Neural cell (in vitro differentiated cells): ENCODE data around the gene LRCH1. TPM values are rescaled to one million over a fixed set of nuclear protein-coding genes. Genes with fewer than 3 reads are reported as not detected.

Experiments
- H2AFZ ChIP-seq: fragments of 200-600, 300-800 bp; sonication (generic), shearing (Covaris generic); 2 replicates; pipeline ENCODE4 v1.6.0; 2014; ENCODE audit warnings: low read depth, mild to moderate bottlenecking, antibody characterized with exemption, low read length, moderate library complexity
- H3F3A ChIP-seq: fragments of 200-600 bp; shearing (Covaris generic); 2 replicates; pipeline ENCODE4 v1.6.1; 2016; ENCODE audit warnings: mild to moderate bottlenecking, moderate library complexity, mixed read lengths, antibody characterized with exemption, low read length; ENCODE audit not compliant: insufficient read depth, poor library complexity, severe bottlenecking
- H3K27ac ChIP-seq: fragments of 200-600, 300-800 bp; sonication (generic), shearing (Covaris generic); 2 replicates; pipeline ENCODE4 v1.5.1; 2014; ENCODE audit warnings: mild to moderate bottlenecking, low read length, moderate library complexity
- H3K27me3 ChIP-seq: fragments of 300-800, 200-600 bp; sonication (generic), shearing (Covaris generic); 2 replicates; pipeline ENCODE4 v1.6.0; 2014; ENCODE audit warnings: mild to moderate bottlenecking, low read depth, low read length, moderate library complexity; ENCODE audit not compliant: insufficient read depth
- H3K36me3 ChIP-seq: fragments of 300-800, 200-600 bp; sonication (generic), shearing (Covaris generic); 2 replicates; pipeline ENCODE4 v1.5.1; 2014; ENCODE audit warnings: mild to moderate bottlenecking, antibody characterized with exemption, low read length, moderate library complexity; ENCODE audit not compliant: insufficient read depth
- H3K4me2 ChIP-seq: fragments of 300-800, 200-600 bp; sonication (generic), shearing (Covaris generic); 2 replicates; pipeline ENCODE4 v1.6.0; 2014; ENCODE audit warnings: mild to moderate bottlenecking, low read length
- H3K4me3 ChIP-seq: fragments of 300-800, 200-600 bp; sonication (generic), shearing (Covaris generic); 2 replicates; pipeline ENCODE4 v1.5.1; 2014; ENCODE audit warnings: mild to moderate bottlenecking, low read length, moderate library complexity
- H3K79me2 ChIP-seq: fragments of 200-600 bp; shearing (Covaris generic); replicated peaks from 2 replicates; pipeline ENCODE4 v1.6.0; 2014; ENCODE audit warnings: mild to moderate bottlenecking, low read length, moderate library complexity; ENCODE audit not compliant: insufficient read depth
- H3K9ac ChIP-seq: fragments of 300-800, 200-600 bp; sonication (generic), shearing (Covaris generic); 2 replicates; pipeline ENCODE4 v1.6.1; 2016; ENCODE audit warnings: mild to moderate bottlenecking, low read length, mixed read lengths
- H3K9me2 ChIP-seq: fragments of 200-600 bp; shearing (Covaris generic); 2 replicates; pipeline ENCODE4 v1.6.1; 2016; ENCODE audit warnings: mild to moderate bottlenecking, low read length, mixed read lengths; ENCODE audit not compliant: insufficient read depth
- H3K9me3 ChIP-seq: fragments of 200-600, 300-800 bp; sonication (generic), shearing (Covaris generic); 2 replicates; pipeline ENCODE4 v1.6.1; 2016; ENCODE audit warnings: mild to moderate bottlenecking, mixed run types, low read length, moderate library complexity, mixed read lengths
- H4K20me1 ChIP-seq: fragments of 200-600 bp; shearing (Covaris generic); 2 replicates; pipeline ENCODE4 v1.6.1; 2016; ENCODE audit warnings: mild to moderate bottlenecking, mixed run types; ENCODE audit not compliant: insufficient read depth
- EP300 ChIP-seq: fragments of 450-650 bp; conservative IDR thresholded peaks from 2 replicates; pipeline ENCODE4 v1.6.1; 2014; ENCODE audit warnings: antibody characterized with exemption, mild to moderate bottlenecking, moderate library complexity; ENCODE audit not compliant: poor library complexity, severe bottlenecking
- EZH2 ChIP-seq: fragments of 200-600, 300-800 bp; shearing (Covaris generic), sonication (generic); IDR thresholded peaks from 2 replicates; pipeline ENCODE4 v1.6.1; 2014; ENCODE audit warnings: antibody characterized with exemption, low read length, borderline replicate concordance, mild to moderate bottlenecking; ENCODE audit not compliant: insufficient read depth, poor library complexity, severe bottlenecking
- MXI1 ChIP-seq: fragments of 450-650 bp; conservative IDR thresholded peaks from 2 replicates; pipeline ENCODE4 v1.6.1; 2014; ENCODE audit warnings: antibody characterized with exemption, mild to moderate bottlenecking; ENCODE audit not compliant: poor library complexity, severe bottlenecking
- POLR2AphosphoS5 ChIP-seq: IDR thresholded peaks from 2 replicates; pipeline ENCODE4 v1.6.1; 2012
- RAD21 ChIP-seq: fragments of 450-650 bp; conservative IDR thresholded peaks from 2 replicates; pipeline ENCODE4 v1.6.1; 2014; ENCODE audit warnings: antibody characterized with exemption, mild to moderate bottlenecking, moderate library complexity
- SMC3 ChIP-seq: fragments of 450-650 bp; conservative IDR thresholded peaks from 2 replicates; pipeline ENCODE4 v1.6.1; 2014; ENCODE audit warnings: antibody characterized with exemption, mild to moderate bottlenecking, moderate library complexity; ENCODE audit not compliant: poor library complexity
- TAF1 ChIP-seq: IDR thresholded peaks from 2 replicates; pipeline ENCODE4 v1.6.1; 2012; ENCODE audit warnings: low read depth
- polyA plus RNA-seq: library from polyadenylated mRNA; depleted of rRNA; stranded (reverse); fragments of >200 nt; gene quantifications from 2 replicates; pipeline ENCODE4 v1.2.3, GENCODE V29; 2014
- TF ChIP-seq, protein P1 (sequence below): fragments of 450-650 bp; IDR thresholded peaks from 2 replicates; pipeline ENCODE4 v1.5.1; 2014; ENCODE audit warnings: antibody characterized with exemption, mild to moderate bottlenecking, moderate library complexity; ENCODE audit not compliant: poor library complexity, severe bottlenecking
- TF ChIP-seq, protein P2 (sequence below): IDR thresholded peaks from 2 replicates; pipeline ENCODE4 v1.6.1; 2012; ENCODE audit warnings: borderline replicate concordance

LRCH1 gene
- polyA plus RNA-seq, 1 donor from 2014 or later, result 15.4 TPM

DNA sequence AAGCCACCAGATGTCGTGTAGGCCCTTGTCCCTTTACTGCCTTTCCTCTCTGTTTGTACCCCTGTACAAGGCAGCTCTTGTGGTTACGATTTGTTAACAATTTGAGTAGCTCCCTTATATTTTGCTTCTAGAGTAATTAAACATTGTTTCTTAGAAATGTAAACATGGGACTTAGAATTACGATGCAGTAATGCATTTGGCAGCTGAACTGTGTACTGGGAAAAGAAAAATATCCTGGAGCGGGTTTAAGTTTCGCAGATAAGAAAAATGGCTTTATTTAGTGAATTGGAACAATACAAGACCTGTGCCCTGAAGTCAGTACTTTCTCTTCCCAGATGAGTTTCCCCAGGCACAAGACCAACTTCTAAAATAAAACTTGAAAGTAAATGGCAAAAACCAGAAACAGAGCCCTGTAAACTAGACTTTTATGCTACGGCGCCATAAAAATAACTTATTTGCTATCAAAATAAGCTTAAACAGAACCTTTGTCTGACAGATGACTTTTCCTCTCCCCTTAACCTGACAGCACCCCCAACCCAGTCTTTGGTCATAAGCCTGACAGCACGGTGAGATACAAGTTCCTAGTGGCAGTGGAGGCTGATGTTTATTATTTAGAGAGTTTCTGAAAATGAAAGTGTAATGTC, 63.0 kb downstream of the LRCH1 start:
- H3K79me2 ChIP-seq, result peaks cover 7% of the 10 kb centered on the region

DNA sequence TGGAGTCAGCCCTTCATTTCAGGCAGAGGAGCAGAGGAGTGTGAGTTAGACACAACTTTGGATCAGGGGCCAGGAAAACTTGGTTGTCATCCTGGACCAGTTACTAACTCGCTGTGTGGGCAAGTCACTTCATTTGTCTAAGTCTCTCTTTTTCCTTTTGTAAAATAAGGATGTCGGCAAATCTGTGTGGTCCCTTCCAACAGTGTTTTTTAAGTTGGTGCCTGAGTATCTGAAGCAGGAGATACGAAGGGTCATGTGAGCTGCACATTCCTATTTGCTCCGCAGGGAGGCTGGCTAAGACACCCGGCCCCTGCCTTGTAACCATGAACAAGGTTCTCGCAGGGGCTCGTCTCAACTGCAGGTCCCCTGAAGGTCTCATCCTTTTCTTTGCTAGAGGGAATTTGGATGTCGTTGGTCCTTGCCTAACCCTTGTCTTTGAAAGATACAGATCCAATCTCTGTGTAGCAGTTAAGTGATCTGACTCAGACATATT, 64.3 kb downstream of the LRCH1 start:
- H3K79me2 ChIP-seq, result peaks cover 7% of the 10 kb centered on the region

More for the DNA sequence above, 63.0 kb downstream of the LRCH1 start:
- H3K4me3 ChIP-seq, result no peak overlapping the region
- TF ChIP-seq POLR2AphosphoS5 (no peak), MXI1 (no peak), SMC3 (no peak), EP300 (no peak), RAD21 (no peak), EZH2 (no peak), TAF1 (no peak)
- TF ChIP-seq, protein P1, sequence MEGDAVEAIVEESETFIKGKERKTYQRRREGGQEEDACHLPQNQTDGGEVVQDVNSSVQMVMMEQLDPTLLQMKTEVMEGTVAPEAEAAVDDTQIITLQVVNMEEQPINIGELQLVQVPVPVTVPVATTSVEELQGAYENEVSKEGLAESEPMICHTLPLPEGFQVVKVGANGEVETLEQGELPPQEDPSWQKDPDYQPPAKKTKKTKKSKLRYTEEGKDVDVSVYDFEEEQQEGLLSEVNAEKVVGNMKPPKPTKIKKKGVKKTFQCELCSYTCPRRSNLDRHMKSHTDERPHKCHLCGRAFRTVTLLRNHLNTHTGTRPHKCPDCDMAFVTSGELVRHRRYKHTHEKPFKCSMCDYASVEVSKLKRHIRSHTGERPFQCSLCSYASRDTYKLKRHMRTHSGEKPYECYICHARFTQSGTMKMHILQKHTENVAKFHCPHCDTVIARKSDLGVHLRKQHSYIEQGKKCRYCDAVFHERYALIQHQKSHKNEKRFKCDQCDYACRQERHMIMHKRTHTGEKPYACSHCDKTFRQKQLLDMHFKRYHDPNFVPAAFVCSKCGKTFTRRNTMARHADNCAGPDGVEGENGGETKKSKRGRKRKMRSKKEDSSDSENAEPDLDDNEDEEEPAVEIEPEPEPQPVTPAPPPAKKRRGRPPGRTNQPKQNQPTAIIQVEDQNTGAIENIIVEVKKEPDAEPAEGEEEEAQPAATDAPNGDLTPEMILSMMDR, result no peak
- TF ChIP-seq, protein P2, sequence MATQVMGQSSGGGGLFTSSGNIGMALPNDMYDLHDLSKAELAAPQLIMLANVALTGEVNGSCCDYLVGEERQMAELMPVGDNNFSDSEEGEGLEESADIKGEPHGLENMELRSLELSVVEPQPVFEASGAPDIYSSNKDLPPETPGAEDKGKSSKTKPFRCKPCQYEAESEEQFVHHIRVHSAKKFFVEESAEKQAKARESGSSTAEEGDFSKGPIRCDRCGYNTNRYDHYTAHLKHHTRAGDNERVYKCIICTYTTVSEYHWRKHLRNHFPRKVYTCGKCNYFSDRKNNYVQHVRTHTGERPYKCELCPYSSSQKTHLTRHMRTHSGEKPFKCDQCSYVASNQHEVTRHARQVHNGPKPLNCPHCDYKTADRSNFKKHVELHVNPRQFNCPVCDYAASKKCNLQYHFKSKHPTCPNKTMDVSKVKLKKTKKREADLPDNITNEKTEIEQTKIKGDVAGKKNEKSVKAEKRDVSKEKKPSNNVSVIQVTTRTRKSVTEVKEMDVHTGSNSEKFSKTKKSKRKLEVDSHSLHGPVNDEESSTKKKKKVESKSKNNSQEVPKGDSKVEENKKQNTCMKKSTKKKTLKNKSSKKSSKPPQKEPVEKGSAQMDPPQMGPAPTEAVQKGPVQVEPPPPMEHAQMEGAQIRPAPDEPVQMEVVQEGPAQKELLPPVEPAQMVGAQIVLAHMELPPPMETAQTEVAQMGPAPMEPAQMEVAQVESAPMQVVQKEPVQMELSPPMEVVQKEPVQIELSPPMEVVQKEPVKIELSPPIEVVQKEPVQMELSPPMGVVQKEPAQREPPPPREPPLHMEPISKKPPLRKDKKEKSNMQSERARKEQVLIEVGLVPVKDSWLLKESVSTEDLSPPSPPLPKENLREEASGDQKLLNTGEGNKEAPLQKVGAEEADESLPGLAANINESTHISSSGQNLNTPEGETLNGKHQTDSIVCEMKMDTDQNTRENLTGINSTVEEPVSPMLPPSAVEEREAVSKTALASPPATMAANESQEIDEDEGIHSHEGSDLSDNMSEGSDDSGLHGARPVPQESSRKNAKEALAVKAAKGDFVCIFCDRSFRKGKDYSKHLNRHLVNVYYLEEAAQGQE, result no peak
- H3K27me3 ChIP-seq, result no peaks in the 10 kb centered on the region
- no peak overlapping the region for H2AFZ ChIP-seq
- H3K4me2 ChIP-seq, result no peak overlapping the region
- no peaks in the 10 kb centered on the region for H4K20me1 ChIP-seq
- no peaks in the 10 kb centered on the region for H3K9me2 ChIP-seq
- H3K36me3 ChIP-seq, result no peaks in the 10 kb centered on the region
- no peaks in the 10 kb centered on the region for H3K9me3 ChIP-seq
- H3K9ac ChIP-seq, result no peak overlapping the region
- H3F3A ChIP-seq, result no peaks in the 10 kb centered on the region
- H3K27ac ChIP-seq, result no peak overlapping the region

More for the DNA sequence above, 64.3 kb downstream of the LRCH1 start:
- H3K9me2 ChIP-seq, result no peaks in the 10 kb centered on the region
- no peaks in the 10 kb centered on the region for H3K27me3 ChIP-seq
- TF ChIP-seq EP300 (no peak), POLR2AphosphoS5 (no peak), SMC3 (no peak), TAF1 (no peak), RAD21 (no peak), EZH2 (no peak), MXI1 (no peak)
- TF ChIP-seq, protein P1, result no peak
- TF ChIP-seq, protein P2, result no peak
- no peaks in the 10 kb centered on the region for H4K20me1 ChIP-seq
- no peaks in the 10 kb centered on the region for H3K36me3 ChIP-seq
- H3K4me3 ChIP-seq, result no peak overlapping the region
- H2AFZ ChIP-seq, result no peak overlapping the region
- no peak overlapping the region for H3K27ac ChIP-seq
- no peaks in the 10 kb centered on the region for H3F3A ChIP-seq
- H3K9ac ChIP-seq, result no peak overlapping the region
- H3K9me3 ChIP-seq, result no peaks in the 10 kb centered on the region
- no peak overlapping the region for H3K4me2 ChIP-seq
